Brain pericyte (primary cell): ENCODE data around the gene KRTAP20-4.

Experiments used
- DNase-seq: peaks from one replicate; pipeline ENCODE4 v3.0.0-alpha.2; 2012; ENCODE audit warnings: low read depth, low spot score

Gene KRTAP20-4

GRCh38 chr21:30620522-30620921 is at the start of gene KRTAP20-4:
Gene KRTAP20-4 (plus strand): TSS chr21:30620627.
- no peak for DNase-seq

- DNase-seq, result no peak
These were observed 42.7 kb upstream of the KRTAP20-4 start for GRCh38 chr21:30577766-30578165.

- DNase-seq, result no peak
These were observed 41.1 kb upstream of the KRTAP20-4 start for GRCh38 chr21:30579346-30579745.

GRCh38 chr21:30580132-30580531 is 40.3 kb upstream of the KRTAP20-4 start:
- DNase-seq, result no peak

- DNase-seq, result no peak
These were observed 37.6 kb upstream of the KRTAP20-4 start for GRCh38 chr21:30582870-30583269.

- DNase-seq, result no peak
These were observed 30.1 kb upstream of the KRTAP20-4 start, which contains the start of gene KRTAP22-2 for GRCh38 chr21:30590297-30590696. Gene KRTAP22-2 (minus strand): TSS chr21:30590397.

- DNase-seq, result no peak
These were observed 28.3 kb upstream of the KRTAP20-4 start, which contains the start of gene KRTAP6-3 for GRCh38 chr21:30592140-30592539. Gene KRTAP6-3 (plus strand): TSS chr21:30592440. CDS start chr21:30592446, 6 bp downstream.

- DNase-seq, result no peak
These were observed 21.6 kb upstream of the KRTAP20-4 start, which contains the start of gene KRTAP6-2 for GRCh38 chr21:30598802-30599201. Gene KRTAP6-2 (minus strand): TSS chr21:30598902. CDS start chr21:30598874, 28 bp downstream.

- DNase-seq, result no peak
These were observed 19.6 kb upstream of the KRTAP20-4 start, which contains the start of gene KRTAP22-1 for GRCh38 chr21:30600787-30601186. Gene KRTAP22-1 (plus strand): TSS chr21:30601087.

- DNase-seq, result no peak
These were observed 14.5 kb upstream of the KRTAP20-4 start for GRCh38 chr21:30605968-30606367.

- no peak for DNase-seq
These were observed 8.3 kb upstream of the KRTAP20-4 start for GRCh38 chr21:30612132-30612531.

GRCh38 chr21:30613836-30614235 is 6.6 kb upstream of the KRTAP20-4 start, which contains the start of gene KRTAP6-1:
Gene KRTAP6-1 (minus strand): TSS chr21:30613930. CDS start chr21:30613904, 26 bp downstream.
- DNase-seq, result no peak

- DNase-seq, result no peak
These were observed 5.2 kb upstream of the KRTAP20-4 start for GRCh38 chr21:30615199-30615598.

GRCh38 chr21:30616125-30616524 is 4.3 kb upstream of the KRTAP20-4 start, which contains the start of gene KRTAP20-1:
Gene KRTAP20-1 (plus strand): TSS chr21:30616425. CDS start chr21:30616455, 30 bp downstream.
- no peak for DNase-seq

- no peak for DNase-seq
These were observed 347 bp upstream of the KRTAP20-4 start for GRCh38 chr21:30620080-30620479.

- DNase-seq, result no peak
These were observed 2.9 kb downstream of the KRTAP20-4 start for GRCh38 chr21:30623362-30623761.

- DNase-seq, result no peak
These were observed 5.2 kb downstream of the KRTAP20-4 start for GRCh38 chr21:30625449-30626165.

GRCh38 chr21:30628109-30628508 is 7.7 kb downstream of the KRTAP20-4 start:
- no peak for DNase-seq

- DNase-seq, result no peak
These were observed 8.8 kb downstream of the KRTAP20-4 start for GRCh38 chr21:30629200-30629599.

GRCh38 chr21:30634906-30635305 is 14.5 kb downstream of the KRTAP20-4 start, which contains the start of gene KRTAP20-2:
Gene KRTAP20-2 (plus strand): TSS chr21:30635206. CDS start chr21:30635264, 58 bp downstream.
- DNase-seq, result no peak

- DNase-seq, result no peak
These were observed 18.3 kb downstream of the KRTAP20-4 start for GRCh38 chr21:30638686-30639085.

- DNase-seq, result no peak
These were observed 22.1 kb downstream of the KRTAP20-4 start, which contains the start of gene KRTAP20-3 for GRCh38 chr21:30642564-30642963. Gene KRTAP20-3 (plus strand): TSS chr21:30642864.

- DNase-seq, result no peak
These were observed 26.5 kb downstream of the KRTAP20-4 start for GRCh38 chr21:30646904-30647414.
